T-helper 2 cell treated with Interferon-gamma antibody and Interleukin-4, amounts not matched to agents 5 μg/mL and 100 μg/mL, for 36 hours (primary cell): Measurements from ENCODE around the gene CREBRF.

Experiments
- DNase-seq: peaks from one replicate; pipeline ENCODE4 v3.0.0; 2021; ENCODE audit warnings: low spot score
- H3K27ac Mint-ChIP-seq: one replicate; pipeline ENCODE4 v1.8.0; 2021; ENCODE audit warnings: mild to moderate bottlenecking, mixed read lengths
- H3K27me3 Mint-ChIP-seq: one replicate; pipeline ENCODE4 v1.8.0; 2021; ENCODE audit warnings: low read depth, mixed read lengths
- H3K36me3 Mint-ChIP-seq: one replicate; pipeline ENCODE4 v1.8.0; 2021; ENCODE audit warnings: low read depth, mixed read lengths
- H3K4me1 Mint-ChIP-seq: one replicate; pipeline ENCODE4 v1.8.0; 2021; ENCODE audit warnings: low read depth, mixed read lengths
- H3K4me3 Mint-ChIP-seq: one replicate; pipeline ENCODE4 v1.8.0; 2022; ENCODE audit warnings: mild to moderate bottlenecking, moderate library complexity, mixed read lengths
- H3K9me3 Mint-ChIP-seq: one replicate; pipeline ENCODE4 v1.8.0; 2021; ENCODE audit warnings: mixed read lengths

The CREBRF gene

DNA sequence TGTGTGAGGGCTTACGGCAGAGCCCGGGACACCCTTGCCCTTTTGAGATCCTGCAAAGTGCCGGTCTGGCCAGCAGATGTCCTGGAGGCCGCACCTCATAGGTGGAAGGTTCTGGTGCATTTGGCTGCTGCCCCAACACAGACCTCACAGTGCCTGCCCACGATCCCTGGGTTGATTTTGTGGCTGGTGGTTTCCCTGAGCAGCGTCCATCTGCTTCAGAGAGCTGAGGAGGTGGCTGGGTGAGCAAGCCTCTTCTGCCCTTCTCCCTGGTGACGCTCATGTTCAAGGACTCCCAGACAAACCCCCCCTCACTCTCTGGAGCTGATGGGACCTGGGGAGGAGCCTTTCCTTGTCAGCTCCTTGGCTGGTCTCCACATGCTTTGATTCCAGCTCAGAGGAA, 107.1 kb downstream of the CREBRF start:
- Mint-ChIP-seq H3K27me3 (no peaks in the 10 kb centered on the region), H3K4me3 (no peak overlapping the region), H3K9me3 (no peaks in the 10 kb centered on the region), H3K4me1 (no peaks in the 10 kb centered on the region), H3K36me3 (peaks cover 15% of the 10 kb centered on the region), H3K27ac (no peak overlapping the region)
- no peak for DNase-seq

DNA sequence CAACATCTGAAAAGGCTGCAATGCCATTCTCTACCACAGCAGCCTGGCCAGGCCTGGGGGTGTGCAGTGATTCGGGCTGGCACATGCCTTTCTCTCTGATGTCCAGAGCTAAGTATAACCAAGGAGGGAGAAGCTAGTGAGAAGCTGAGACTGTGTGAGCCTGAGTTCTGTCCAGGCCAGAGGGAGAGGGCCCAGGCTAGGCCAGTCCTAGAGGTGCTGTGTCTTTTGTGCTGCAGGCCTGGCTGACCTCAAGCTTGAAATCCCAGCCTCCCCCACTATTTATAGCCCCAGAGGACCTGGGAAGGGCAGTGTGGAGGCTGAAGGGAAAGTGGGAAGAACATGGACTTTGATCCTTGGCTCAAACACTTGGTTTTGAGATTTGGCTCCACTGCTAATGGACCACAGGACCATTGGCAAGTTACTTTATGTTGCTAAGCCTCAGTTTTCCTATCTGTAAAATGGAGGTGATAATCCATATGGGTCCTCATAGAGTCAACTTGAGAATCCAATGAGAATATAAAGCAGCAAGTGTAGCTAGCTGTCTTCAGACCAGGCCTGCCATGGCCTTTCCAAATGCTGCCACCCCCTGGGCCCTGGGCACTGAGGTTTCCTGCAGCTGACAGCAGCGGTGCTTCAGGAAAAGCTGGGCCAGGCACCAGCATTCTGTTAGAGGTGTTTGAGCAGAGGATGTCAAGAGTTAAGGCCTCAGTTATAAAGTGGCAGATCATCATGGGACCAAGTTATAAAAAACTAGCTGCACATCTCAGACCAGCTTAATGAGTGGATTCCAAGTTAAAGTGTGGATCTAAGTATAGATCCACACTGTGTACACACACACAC, 109.2 kb downstream of the CREBRF start:
- no peak overlapping the region for H3K4me3 Mint-ChIP-seq
- no peaks in the 10 kb centered on the region for H3K4me1 Mint-ChIP-seq
- H3K9me3 Mint-ChIP-seq, result no peaks in the 10 kb centered on the region
- no peak overlapping the region for H3K27ac Mint-ChIP-seq
- H3K36me3 Mint-ChIP-seq, result peaks cover 15% of the 10 kb centered on the region
- DNase-seq, result no peak
- no peaks in the 10 kb centered on the region for H3K27me3 Mint-ChIP-seq

DNA sequence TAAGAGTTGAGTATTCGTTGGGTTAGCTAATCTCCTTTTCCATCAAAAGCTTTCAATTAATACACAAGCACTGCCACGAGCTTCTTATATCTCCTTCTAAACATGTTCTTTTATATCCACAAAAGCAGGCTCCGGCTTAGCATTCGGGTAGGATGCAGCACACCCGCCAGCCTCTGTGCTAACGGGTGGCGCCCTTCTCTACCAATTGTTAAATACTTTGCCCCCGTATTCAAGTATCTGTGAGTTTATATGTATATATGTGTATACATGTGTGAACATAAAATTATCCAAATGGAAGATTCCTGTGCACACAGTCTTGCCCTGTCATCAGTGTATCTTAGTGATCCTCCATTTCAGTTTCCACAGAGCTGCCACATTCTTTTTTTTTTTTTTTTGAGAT, 116.0 kb downstream of the CREBRF start:
- no peaks in the 10 kb centered on the region for H3K4me1 Mint-ChIP-seq

DNA sequence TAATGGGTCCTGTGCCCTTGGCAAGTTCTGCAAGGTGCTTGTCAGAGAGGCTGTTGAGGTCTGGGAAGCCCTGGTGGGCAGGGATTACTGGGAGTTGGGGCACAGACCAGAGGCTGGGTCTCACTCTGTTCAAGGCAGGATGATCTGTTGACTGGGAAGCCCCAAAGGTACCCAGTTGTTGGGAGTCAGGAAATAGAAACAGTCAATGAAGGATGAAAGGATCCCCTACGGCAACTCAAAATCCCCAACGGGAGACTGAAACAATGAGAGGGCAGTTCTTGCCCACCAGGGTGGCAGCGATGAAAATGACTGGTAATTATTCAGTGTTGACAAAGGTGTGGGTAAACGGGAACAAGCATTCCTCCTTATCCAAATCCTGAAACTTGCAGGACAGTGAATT, 119.4 kb downstream of the CREBRF start:
- Mint-ChIP-seq H3K27ac (no peak overlapping the region), H3K36me3 (no peaks in the 10 kb centered on the region), H3K27me3 (no peaks in the 10 kb centered on the region), H3K4me1 (no peaks in the 10 kb centered on the region), H3K4me3 (no peak overlapping the region), H3K9me3 (no peaks in the 10 kb centered on the region)
- DNase-seq, result no peak

More for the DNA sequence above, 116.0 kb downstream of the CREBRF start:
- H3K27ac Mint-ChIP-seq, result no peak overlapping the region
- H3K9me3 Mint-ChIP-seq, result no peaks in the 10 kb centered on the region
- no peak for DNase-seq
- no peaks in the 10 kb centered on the region for H3K36me3 Mint-ChIP-seq
- H3K27me3 Mint-ChIP-seq, result no peaks in the 10 kb centered on the region
- no peak overlapping the region for H3K4me3 Mint-ChIP-seq

DNA sequence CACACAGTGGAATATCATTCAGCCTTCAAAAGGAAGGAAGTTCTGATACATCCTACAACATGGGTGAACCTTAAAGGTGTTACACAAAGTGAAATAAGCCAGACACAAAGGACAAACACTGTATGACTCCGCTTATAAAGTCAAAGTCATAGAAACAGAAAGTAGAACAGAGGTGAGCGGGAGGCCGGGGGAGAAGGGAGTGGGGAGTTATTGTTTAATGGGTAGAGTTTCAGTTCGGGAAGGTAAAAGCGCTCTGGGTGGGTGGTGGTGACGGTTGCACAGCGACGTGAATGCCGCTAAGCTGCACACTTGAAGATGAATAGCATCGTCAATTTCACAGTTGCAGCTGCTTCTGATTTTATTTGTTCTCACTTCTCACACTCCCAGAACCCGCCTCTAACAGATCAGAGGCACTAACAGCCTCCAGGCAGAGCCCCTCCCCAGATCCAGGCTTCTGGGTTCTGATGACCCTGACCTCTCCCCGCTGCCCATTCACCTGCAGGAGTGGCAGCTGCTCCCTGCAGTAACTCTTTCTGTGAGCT, 122.3 kb downstream of the CREBRF start:
- H3K4me1 Mint-ChIP-seq, result no peaks in the 10 kb centered on the region
- H3K9me3 Mint-ChIP-seq, result no peaks in the 10 kb centered on the region
- no peaks in the 10 kb centered on the region for H3K36me3 Mint-ChIP-seq
- no peak for DNase-seq
- peaks cover 5% of the 10 kb centered on the region for H3K27me3 Mint-ChIP-seq
- H3K27ac Mint-ChIP-seq, result no peak overlapping the region
- H3K4me3 Mint-ChIP-seq, result no peak overlapping the region

DNA sequence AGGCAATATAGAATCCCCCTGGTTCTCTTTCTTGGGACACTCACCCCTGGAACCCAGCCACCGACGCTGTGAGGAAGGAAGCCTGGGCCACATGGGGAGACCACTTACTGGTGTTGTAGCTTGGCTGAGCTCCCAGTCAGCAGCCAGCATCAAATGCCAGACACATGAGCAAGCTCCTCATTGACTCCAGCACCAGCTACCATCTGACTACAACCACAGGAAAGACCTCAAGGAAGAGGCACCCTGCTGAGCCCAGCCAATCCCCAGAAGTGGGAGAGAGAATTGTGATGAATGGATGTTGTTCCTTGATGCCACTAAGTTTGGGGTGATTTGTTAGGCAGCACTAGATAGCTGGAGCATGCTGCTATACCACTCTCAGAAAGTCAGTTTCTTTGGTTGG, 124.2 kb downstream of the CREBRF start:
- H3K9me3 Mint-ChIP-seq, result no peaks in the 10 kb centered on the region
- no peaks in the 10 kb centered on the region for H3K4me1 Mint-ChIP-seq
- H3K36me3 Mint-ChIP-seq, result no peaks in the 10 kb centered on the region
- no peak overlapping the region for H3K4me3 Mint-ChIP-seq
- DNase-seq, result no peak
- peaks cover 5% of the 10 kb centered on the region for H3K27me3 Mint-ChIP-seq
- no peak overlapping the region for H3K27ac Mint-ChIP-seq

DNA sequence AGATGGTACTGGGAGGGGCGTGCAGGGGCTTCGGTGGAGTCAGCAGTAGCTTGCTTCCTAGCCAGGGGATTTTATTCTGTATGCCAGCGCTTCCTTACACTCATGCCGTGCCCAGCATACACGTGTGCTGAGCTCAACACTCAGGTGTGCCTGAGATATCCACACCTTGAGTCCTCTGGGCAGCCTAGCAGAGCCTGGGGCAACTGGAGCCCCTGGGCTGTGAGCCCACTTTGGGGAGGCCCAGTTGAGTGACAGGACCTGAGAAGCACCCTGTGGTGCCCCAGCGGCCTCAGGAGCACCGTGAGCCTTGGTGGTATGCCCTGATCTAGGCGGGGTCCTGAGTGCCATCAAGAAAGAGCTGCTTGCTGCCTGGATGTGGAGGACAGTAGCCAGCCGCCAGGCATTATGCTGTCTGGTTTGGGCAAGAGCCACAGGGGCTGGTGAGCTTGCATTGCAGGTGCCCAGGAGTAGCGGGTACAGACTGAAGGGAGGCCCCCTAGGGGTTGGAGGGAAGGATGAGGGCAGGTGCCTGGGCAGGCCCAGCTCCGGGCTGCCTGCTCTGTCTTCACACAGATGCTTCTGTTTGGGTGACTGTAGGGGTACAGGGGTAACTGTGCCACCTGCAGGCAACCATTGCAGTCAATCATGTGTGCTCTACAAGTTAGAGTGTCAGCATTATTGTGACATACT, 131.0 kb downstream of the CREBRF start:
- H3K36me3 Mint-ChIP-seq, result no peaks in the 10 kb centered on the region
- no peaks in the 10 kb centered on the region for H3K27me3 Mint-ChIP-seq
- no peak overlapping the region for H3K4me3 Mint-ChIP-seq
- no peak for DNase-seq
- H3K4me1 Mint-ChIP-seq, result no peaks in the 10 kb centered on the region
- H3K9me3 Mint-ChIP-seq, result no peaks in the 10 kb centered on the region
- no peak overlapping the region for H3K27ac Mint-ChIP-seq

DNA sequence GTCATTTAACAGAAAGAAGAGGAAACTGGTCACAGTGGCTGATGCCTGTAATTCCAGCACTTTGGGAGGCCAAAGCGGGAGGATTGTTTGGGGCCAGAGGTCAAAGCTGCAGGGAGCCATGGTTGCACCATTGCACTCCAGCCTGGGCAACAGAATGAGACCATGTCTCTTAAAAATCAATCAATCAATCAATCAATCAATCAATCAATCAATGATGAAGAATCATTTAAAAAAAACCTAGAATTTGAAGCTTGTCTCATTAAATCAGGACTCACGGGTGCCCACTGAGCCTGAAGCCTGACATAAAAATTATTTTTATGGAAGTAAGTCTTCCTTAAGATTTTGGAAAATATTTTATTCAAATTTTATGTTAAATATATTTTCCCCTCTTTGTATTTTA, 132.1 kb downstream of the CREBRF start:
- H3K36me3 Mint-ChIP-seq, result no peaks in the 10 kb centered on the region
- no peaks in the 10 kb centered on the region for H3K9me3 Mint-ChIP-seq

More for the DNA sequence above, 132.1 kb downstream of the CREBRF start:
- Mint-ChIP-seq H3K4me3 (no peak overlapping the region), H3K4me1 (no peaks in the 10 kb centered on the region), H3K27me3 (no peaks in the 10 kb centered on the region), H3K27ac (no peak overlapping the region)
- no peak for DNase-seq
